Measurements from ENCODE around the gene THAP2.

- no peak for TF ChIP-seq TAF1 (IDR thresholded peaks at IDR 0.05; ENCODE audit: borderline replicate concordance, insufficient read depth, low read length)
- TF ChIP-seq POLR2AphosphoS5 (IDR thresholded peaks at IDR 0.05; ENCODE audit: low read depth, low read length): no peak
Measured at GRCh38 chr12:71683633-71684032, 19.5 kb downstream of the THAP2 start.

Measured in PFSK-1 (cell line).